AG09319 (cell line): ENCODE data around the gene KLHL3.

Source experiments
- DNase-seq: peaks from one replicate; pipeline ENCODE4 v3.0.0-alpha.2; 2010; ENCODE audit warnings: low read depth; ENCODE audit errors: extremely low read depth
- CTCF ChIP-seq: IDR thresholded peaks from 2 replicates; pipeline ENCODE4 v1.5.1; 2011; ENCODE audit warnings: low read depth, mild to moderate bottlenecking, inconsistent platforms, low read length, moderate library complexity

KLHL3 gene

GRCh38 chr5:137738947-137739346, 3.1 kb upstream of the KLHL3 start:
- no peak for DNase-seq
- no peak for TF ChIP-seq CTCF

- no peak for DNase-seq
- TF ChIP-seq CTCF: no peak
Measured at GRCh38 chr5:137737349-137738131, 1.7 kb upstream of the KLHL3 start.

- TF ChIP-seq CTCF: no peak
Measured at GRCh38 chr5:137736496-137736895, 607 bp upstream of the KLHL3 start.

GRCh38 chr5:137734962-137735554, 831 bp downstream of the KLHL3 start:
- DNase-seq: no peak
- TF ChIP-seq CTCF: no peak

More at GRCh38 chr5:137736496-137736895, 607 bp upstream of the KLHL3 start:
- no peak for DNase-seq

GRCh38 chr5:137734331-137734730, 1.6 kb downstream of the KLHL3 start:
- no peak for TF ChIP-seq CTCF
- DNase-seq: no peak

- no peak for TF ChIP-seq CTCF
- DNase-seq: no peak
Measured at GRCh38 chr5:137733922-137734321, 2.0 kb downstream of the KLHL3 start.

- DNase-seq: no peak
- no peak for TF ChIP-seq CTCF
Measured at GRCh38 chr5:137733006-137733405, 2.9 kb downstream of the KLHL3 start.
